ENCODE measurements around the gene MAMDC4. TPM values are rescaled to one million over a fixed set of nuclear protein-coding genes. Genes with fewer than 3 reads are reported as not detected.
A peak's percentile ranks its signal among the peaks of the same experiment; 100 is the strongest.
"Not testable (repeated sequence)": the region's sequence is repeated elsewhere in the genome, so short reads cannot be mapped to it uniquely, and the experiment has no call there.

MAMDC4 gene
- polyA plus RNA-seq, 1 donor = 772 TPM

- Histone ChIP-seq H3K36me3 (ENCODE audit: control insufficient read depth, insufficient read depth, low read length) (peaks cover 44% of the 10 kb centered on the region), H3K4me3 (ENCODE audit: low read length) (no peak overlapping the region), H3K4me1 (ENCODE audit: control insufficient read depth, insufficient read depth, low read length) (peaks cover 55% of the 10 kb centered on the region), H3K27ac (ENCODE audit: low read length) (peak overlapping the region; percentile 86), H3K9me3 (ENCODE audit: control insufficient read depth, low read depth, low read length) (peaks cover 3% of the 10 kb centered on the region), H3K27me3 (ENCODE audit: control insufficient read depth, insufficient read depth, low read length) (peaks cover 13% of the 10 kb centered on the region)
- WGBS (ENCODE audit: insufficient coverage, low lambda C conversion rate) = no CpG with 5 or more reads among the region's 36 CpGs
- peak in 1 of 2 donors; percentile 28 for DNase-seq
These were observed 12.7 kb upstream of the MAMDC4 start for GRCh38 chr9:136839229-136840139.

GRCh38 chr9:136840140-136840876 is 11.8 kb upstream of the MAMDC4 start:
- H3K36me3 ChIP-seq (ENCODE audit: control insufficient read depth, insufficient read depth, low read length) = peaks cover 41% of the 10 kb centered on the region
- H3K27ac ChIP-seq (ENCODE audit: low read length) = peak overlapping the region; percentile 86
- no CpG with 5 or more reads among the region's 32 CpGs for WGBS (ENCODE audit: insufficient coverage, low lambda C conversion rate)
- peaks cover 57% of the 10 kb centered on the region for H3K4me1 ChIP-seq (ENCODE audit: control insufficient read depth, insufficient read depth, low read length)
- H3K4me3 ChIP-seq (ENCODE audit: low read length) = no peak overlapping the region
- H3K27me3 ChIP-seq (ENCODE audit: control insufficient read depth, insufficient read depth, low read length) = peaks cover 17% of the 10 kb centered on the region
- DNase-seq = peak in 1 of 2 donors; percentile 62
- peaks cover 8% of the 10 kb centered on the region for H3K9me3 ChIP-seq (ENCODE audit: control insufficient read depth, low read depth, low read length)

GRCh38 chr9:136840877-136841645 is 11.1 kb upstream of the MAMDC4 start:
- Histone ChIP-seq H3K4me3 (ENCODE audit: low read length) (no peak overlapping the region), H3K9me3 (ENCODE audit: control insufficient read depth, low read depth, low read length) (peaks cover 15% of the 10 kb centered on the region), H3K27ac (ENCODE audit: low read length) (peak overlapping the region; percentile 86), H3K27me3 (ENCODE audit: control insufficient read depth, insufficient read depth, low read length) (peaks cover 25% of the 10 kb centered on the region), H3K4me1 (ENCODE audit: control insufficient read depth, insufficient read depth, low read length) (peaks cover 57% of the 10 kb centered on the region), H3K36me3 (ENCODE audit: control insufficient read depth, insufficient read depth, low read length) (peaks cover 35% of the 10 kb centered on the region)
- DNase-seq = peak; percentile 96 to 97
- WGBS (ENCODE audit: insufficient coverage, low lambda C conversion rate) = no CpG with 5 or more reads among the region's 28 CpGs

GRCh38 chr9:136841646-136842379 is 10.3 kb upstream of the MAMDC4 start:
- Histone ChIP-seq H3K27me3 (ENCODE audit: control insufficient read depth, insufficient read depth, low read length) (peaks cover 30% of the 10 kb centered on the region), H3K27ac (ENCODE audit: low read length) (peak overlapping the region; percentile 86), H3K4me3 (ENCODE audit: low read length) (peak overlapping the region; percentile 46), H3K4me1 (ENCODE audit: control insufficient read depth, insufficient read depth, low read length) (peaks cover 59% of the 10 kb centered on the region), H3K36me3 (ENCODE audit: control insufficient read depth, insufficient read depth, low read length) (peaks cover 28% of the 10 kb centered on the region), H3K9me3 (ENCODE audit: control insufficient read depth, low read depth, low read length) (peaks cover 22% of the 10 kb centered on the region)
- not testable (repeated sequence) for DNase-seq
- no CpG with 5 or more reads among the region's 16 CpGs for WGBS (ENCODE audit: insufficient coverage, low lambda C conversion rate)

- Histone ChIP-seq H3K27me3 (ENCODE audit: control insufficient read depth, insufficient read depth, low read length) (peaks cover 34% of the 10 kb centered on the region), H3K4me3 (ENCODE audit: low read length) (peak within 1 kb of the TSS; percentile 46), H3K27ac (ENCODE audit: low read length) (peak within 1 kb of the TSS; percentile 86), H3K4me1 (ENCODE audit: control insufficient read depth, insufficient read depth, low read length) (peaks cover 62% of the 10 kb centered on the region), H3K36me3 (ENCODE audit: control insufficient read depth, insufficient read depth, low read length) (peaks cover 25% of the 10 kb centered on the region), H3K9me3 (ENCODE audit: control insufficient read depth, low read depth, low read length) (peaks cover 27% of the 10 kb centered on the region)
- no CpG with 5 or more reads among the region's 27 CpGs for WGBS (ENCODE audit: insufficient coverage, low lambda C conversion rate)
- DNase-seq = peak; percentile 77 to 83
These were observed 9.7 kb upstream of the MAMDC4 start, which contains the start of gene AJM1 for GRCh38 chr9:136842380-136842948. AJM1 (plus strand) TSS chr9:136842478; CDS start chr9:136844415, 1,937 bp downstream.

GRCh38 chr9:136843159-136843800 is 8.9 kb upstream of the MAMDC4 start:
- WGBS (ENCODE audit: insufficient coverage, low lambda C conversion rate) = no CpG with 5 or more reads among the region's 21 CpGs
- DNase-seq; H3K4me3 ChIP-seq (ENCODE audit: low read length): not testable (repeated sequence)
- H3K27me3 ChIP-seq (ENCODE audit: control insufficient read depth, insufficient read depth, low read length) = peaks cover 40% of the 10 kb centered on the region
- H3K9me3 ChIP-seq (ENCODE audit: control insufficient read depth, low read depth, low read length) = peaks cover 32% of the 10 kb centered on the region
- peaks cover 19% of the 10 kb centered on the region for H3K36me3 ChIP-seq (ENCODE audit: control insufficient read depth, insufficient read depth, low read length)
- peak overlapping the region; percentile 4 for H3K27ac ChIP-seq (ENCODE audit: low read length)
- H3K4me1 ChIP-seq (ENCODE audit: control insufficient read depth, insufficient read depth, low read length) = peaks cover 59% of the 10 kb centered on the region

GRCh38 chr9:136843801-136844740 is 8.1 kb upstream of the MAMDC4 start:
- DNase-seq = peak in 1 of 2 donors; percentile 35
- Histone ChIP-seq H3K36me3 (ENCODE audit: control insufficient read depth, insufficient read depth, low read length) (peaks cover 11% of the 10 kb centered on the region), H3K4me1 (ENCODE audit: control insufficient read depth, insufficient read depth, low read length) (peaks cover 52% of the 10 kb centered on the region), H3K27ac (ENCODE audit: low read length) (peak overlapping the region; percentile 4), H3K9me3 (ENCODE audit: control insufficient read depth, low read depth, low read length) (peaks cover 32% of the 10 kb centered on the region), H3K27me3 (ENCODE audit: control insufficient read depth, insufficient read depth, low read length) (peaks cover 40% of the 10 kb centered on the region)
- not testable (repeated sequence) for H3K4me3 ChIP-seq (ENCODE audit: low read length)
- WGBS (ENCODE audit: insufficient coverage, low lambda C conversion rate) = no CpG with 5 or more reads among the region's 99 CpGs

GRCh38 chr9:136844761-136845464 is 7.2 kb upstream of the MAMDC4 start:
- no peak overlapping the region for H3K4me3 ChIP-seq (ENCODE audit: low read length)
- DNase-seq = peak in 1 of 2 donors; percentile 43
- H3K36me3 ChIP-seq (ENCODE audit: control insufficient read depth, insufficient read depth, low read length) = peaks cover 4% of the 10 kb centered on the region
- no peak overlapping the region for H3K27ac ChIP-seq (ENCODE audit: low read length)
- peaks cover 46% of the 10 kb centered on the region for H3K4me1 ChIP-seq (ENCODE audit: control insufficient read depth, insufficient read depth, low read length)
- peaks cover 40% of the 10 kb centered on the region for H3K27me3 ChIP-seq (ENCODE audit: control insufficient read depth, insufficient read depth, low read length)
- no CpG with 5 or more reads among the region's 88 CpGs for WGBS (ENCODE audit: insufficient coverage, low lambda C conversion rate)
- H3K9me3 ChIP-seq (ENCODE audit: control insufficient read depth, low read depth, low read length) = peaks cover 32% of the 10 kb centered on the region
